Activated CD4-positive, alpha-beta T cell treated with anti-CD3 and anti-CD28 coated beads for 36 hours (primary cell): ENCODE results near the gene ESPNL. TPM values are rescaled to one million over a fixed set of nuclear protein-coding genes. Genes with fewer than 3 reads are reported as not detected.

Experiments
- ATAC-seq: fragments of 200-7000 bp; cut with Tn5 transposase; one replicate; pipeline ENCODE4 v1.10.0; 2021; ENCODE audit warnings: mild to moderate bottlenecking, moderate library complexity
- CTCF ChIA-PET: fragments of 350-600 bp; sonication (Branson Sonifier 250); formaldehyde crosslinking; loops from one replicate; lab custom pipeline; 2021; ENCODE audit warnings: antibody characterized with exemption; lab: Charles Lee
- POLR2A ChIA-PET: fragments of 350-600 bp; sonication (Branson Sonifier 250); formaldehyde crosslinking; loops from one replicate; lab custom pipeline; 2021; ENCODE audit warnings: antibody characterized with exemption, inconsistent platforms; lab: Charles Lee
- DNase-seq: peaks from one replicate; pipeline ENCODE4 v3.0.0-alpha.2; 2020
- H3K27ac Mint-ChIP-seq: one replicate; pipeline ENCODE4 v1.8.0; 2021; ENCODE audit warnings: mixed read lengths
- H3K27me3 Mint-ChIP-seq: one replicate; pipeline ENCODE4 v1.8.0; 2021; ENCODE audit warnings: mixed read lengths
- H3K36me3 Mint-ChIP-seq: one replicate; pipeline ENCODE4 v1.8.0; 2021; ENCODE audit warnings: low read depth, mixed read lengths
- H3K4me1 Mint-ChIP-seq: one replicate; pipeline ENCODE4 v1.8.0; 2021; ENCODE audit warnings: mixed read lengths
- H3K4me3 Mint-ChIP-seq: one replicate; pipeline ENCODE4 v1.8.0; 2021; ENCODE audit warnings: mild to moderate bottlenecking, moderate library complexity, mixed read lengths
- H3K9me3 Mint-ChIP-seq: one replicate; pipeline ENCODE4 v1.8.0; 2021; ENCODE audit warnings: low read depth, mixed read lengths
- intact Hi-C, 2 experiments: fragments of 100-400 bp; cut with DNase I in 1 of 2; cut with micrococcal nuclease in 1 of 2; formaldehyde crosslinking; loops; one replicate each; pipeline versions ENCODE4 v1.14.2 to v1.15.1; 2022 to 2024; cut with DNase I, micrococcal nuclease
- total RNA-seq, 2 experiments: library from RNA; stranded (reverse); gene quantifications; one replicate each; pipeline ENCODE4 v1.2.3, GENCODE V29; 2021

ESPNL gene
- total RNA-seq, 2 experiments from 2014 or later = 0.16 to 0.21 TPM

- ChIA-PET CTCF (interaction anchor here (0.5 to 0.6 kb wide), 2 partner anchors 374 to 467 kb away, joined by 3 read pairs; no protein-coding TSS in a partner anchor), POLR2A (no interaction called here)
- Mint-ChIP-seq H3K4me1 (peaks cover 5% of the 10 kb centered on the region), H3K27ac (no peak overlapping the region), H3K27me3 (no peaks in the 10 kb centered on the region), H3K4me3 (no peak overlapping the region), H3K36me3 (peaks cover 53% of the 10 kb centered on the region), H3K9me3 (no peaks in the 10 kb centered on the region)
- no peak for ATAC-seq
- no peak for DNase-seq
- intact Hi-C loops = no loop called here
Measured at GRCh38 chr2:238173692-238174091, 73.6 kb downstream of the ESPNL start.

GRCh38 chr2:238174291-238174690 lies 74.2 kb downstream of the ESPNL start:
- peaks cover 59% of the 10 kb centered on the region for H3K36me3 Mint-ChIP-seq
- intact Hi-C loops = no loop called here
- CTCF ChIA-PET = interaction anchor here (0.6 kb wide), 1 partner anchor 375 kb away, joined by 3 read pairs; no protein-coding TSS in a partner anchor
- no peaks in the 10 kb centered on the region for H3K9me3 Mint-ChIP-seq
- H3K27me3 Mint-ChIP-seq = no peaks in the 10 kb centered on the region
- ATAC-seq (no peak), DNase-seq (no peak)
- no peak overlapping the region for H3K27ac Mint-ChIP-seq
- peaks cover 5% of the 10 kb centered on the region for H3K4me1 Mint-ChIP-seq
- no peak overlapping the region for H3K4me3 Mint-ChIP-seq
- POLR2A ChIA-PET = no interaction called here

- peaks cover 62% of the 10 kb centered on the region for H3K36me3 Mint-ChIP-seq
- no peaks in the 10 kb centered on the region for H3K27me3 Mint-ChIP-seq
- ChIA-PET POLR2A (no interaction called here), CTCF (interaction anchor here (0.6 kb wide), 1 partner anchor 95 kb away, joined by 3 read pairs; no protein-coding TSS in a partner anchor)
- no peak overlapping the region for H3K4me3 Mint-ChIP-seq
- ATAC-seq = no peak
- DNase-seq = no peak
- intact Hi-C loops = no loop called here
- H3K4me1 Mint-ChIP-seq = peaks cover 3% of the 10 kb centered on the region
- no peaks in the 10 kb centered on the region for H3K9me3 Mint-ChIP-seq
- H3K27ac Mint-ChIP-seq = no peak overlapping the region
Measured at GRCh38 chr2:238174701-238175100, 74.6 kb downstream of the ESPNL start.

- Mint-ChIP-seq H3K36me3 (peaks cover 67% of the 10 kb centered on the region), H3K27ac (no peak overlapping the region), H3K4me1 (no peaks in the 10 kb centered on the region), H3K27me3 (no peaks in the 10 kb centered on the region), H3K4me3 (no peak overlapping the region), H3K9me3 (no peaks in the 10 kb centered on the region)
- DNase-seq (no peak), ATAC-seq (no peak)
- CTCF ChIA-PET = interaction anchor here (0.6 to 1.8 kb wide), 4 partner anchors 12 to 502 kb away, joined by 3 to 5 read pairs (median 3); no protein-coding TSS in a partner anchor
- intact Hi-C loops = no loop called here
- POLR2A ChIA-PET = no interaction called here
Measured at GRCh38 chr2:238176613-238177012, 76.5 kb downstream of the ESPNL start.

GRCh38 chr2:238180554-238180953 lies 80.4 kb downstream of the ESPNL start:
- intact Hi-C loops = no loop called here
- POLR2A ChIA-PET = no interaction called here

DNA sequence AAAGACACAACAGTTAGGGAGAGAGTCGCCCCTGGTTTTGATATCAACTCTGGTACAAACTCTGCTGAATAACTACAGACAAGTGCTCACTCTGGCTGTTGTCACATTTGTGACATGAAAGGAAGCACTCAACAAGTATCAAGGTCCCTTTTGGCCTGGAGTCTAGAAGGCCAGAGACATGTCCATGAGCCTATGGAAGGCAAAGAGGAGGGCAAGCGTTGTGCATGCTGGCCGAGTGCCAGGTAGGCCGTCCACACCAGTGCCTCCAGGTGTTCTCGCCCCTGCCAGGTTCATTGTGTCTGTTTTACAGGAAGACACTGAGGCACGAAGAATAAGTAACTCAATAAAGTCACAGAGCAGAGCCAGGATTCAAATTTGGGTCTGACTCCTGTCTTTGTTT lies 82.2 kb downstream of the ESPNL start:
- DNase-seq (no peak), ATAC-seq (no peak)
- H3K36me3 Mint-ChIP-seq = peaks cover 81% of the 10 kb centered on the region
- H3K4me3 Mint-ChIP-seq = no peak overlapping the region
- peaks cover 3% of the 10 kb centered on the region for H3K4me1 Mint-ChIP-seq
- H3K9me3 Mint-ChIP-seq = no peaks in the 10 kb centered on the region
- CTCF ChIA-PET = interaction anchor here (0.7 kb wide), 1 partner anchor 1026 kb away, joined by 3 read pairs; no protein-coding TSS in a partner anchor
- H3K27me3 Mint-ChIP-seq = no peaks in the 10 kb centered on the region
- POLR2A ChIA-PET = no interaction called here
- intact Hi-C loops = no loop called here
- H3K27ac Mint-ChIP-seq = no peak overlapping the region

More at GRCh38 chr2:238180554-238180953, 80.4 kb downstream of the ESPNL start:
- Mint-ChIP-seq H3K27me3 (no peaks in the 10 kb centered on the region), H3K4me3 (no peak overlapping the region), H3K4me1 (peaks cover 3% of the 10 kb centered on the region), H3K27ac (no peak overlapping the region), H3K9me3 (no peaks in the 10 kb centered on the region), H3K36me3 (peaks cover 75% of the 10 kb centered on the region)
- CTCF ChIA-PET = no interaction called here
- ATAC-seq (no peak), DNase-seq (no peak)

Other genes with a start within 250 kb of the ESPNL start
- gene RAMP1, start 240.7 kb upstream of the ESPNL start, total RNA-seq = under 1 TPM; 0.30 to 0.32 TPM
- 10 to 100 TPM; 59.2 to 75.5 TPM for gene UBE2F, start 133.3 kb upstream of the ESPNL start, total RNA-seq
- gene SCLY, start 39.3 kb upstream of the ESPNL start, total RNA-seq = 10 to 100 TPM; 59.2 to 60.5 TPM
- gene KLHL30, start 38.3 kb downstream of the ESPNL start, total RNA-seq = not detected
- under 1 TPM; 0.07 to 0.39 TPM for gene ERFE, start 58.6 kb downstream of the ESPNL start, total RNA-seq
- gene ILKAP, start 103.4 kb downstream of the ESPNL start, total RNA-seq = 10 to 100 TPM; 39.2 to 44.3 TPM
- 1 to 10 TPM; 1.8 to 4.0 TPM for gene HES6, start 139.7 kb downstream of the ESPNL start, total RNA-seq
- gene PER2, start 188.3 kb downstream of the ESPNL start, total RNA-seq = 10 to 100 TPM; 12.2 to 13.5 TPM
- gene TRAF3IP1, start 220.2 kb downstream of the ESPNL start, total RNA-seq = 1 to 10 TPM; 8.5 to 9.8 TPM